HG02852 (cell line): ENCODE measurements around the gene KISS1R.

Source experiments
- ATAC-seq: cut with Tn5 transposase; IDR thresholded peaks from one replicate; pipeline ENCODE4 v1.9.1; 2021; ENCODE audit warnings: mild to moderate bottlenecking, moderate library complexity; ENCODE audit not compliant: unreplicated experiment

The KISS1R gene

DNA sequence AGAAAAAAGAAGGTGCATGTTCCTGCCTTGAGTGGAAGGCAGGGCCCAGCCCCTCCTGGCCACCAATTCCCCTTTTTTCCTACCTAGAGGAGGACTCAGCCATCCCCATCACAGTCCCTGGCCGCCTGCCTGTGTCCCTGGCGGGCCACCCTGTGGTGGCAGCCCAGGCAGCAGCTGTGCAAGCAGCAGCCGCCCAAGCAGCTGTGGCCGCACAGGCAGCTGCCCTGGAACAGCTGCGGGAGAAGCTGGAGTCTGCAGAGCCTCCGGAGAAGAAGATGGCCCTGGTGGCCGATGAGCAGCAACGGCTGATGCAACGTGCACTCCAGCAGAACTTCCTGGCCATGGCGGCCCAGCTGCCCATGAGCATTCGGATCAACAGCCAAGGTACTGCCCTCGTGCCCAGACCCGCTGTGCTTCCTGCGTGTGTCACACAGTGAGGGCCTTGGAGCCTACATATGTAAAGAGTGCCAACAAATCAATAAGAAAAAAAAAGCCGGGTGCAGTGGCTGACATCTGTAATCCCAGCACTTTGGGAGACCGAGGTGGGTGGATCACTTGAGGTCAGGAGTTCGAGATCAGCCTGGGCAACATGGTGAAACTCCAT is 49.5 kb downstream of the KISS1R start:
- no peak for ATAC-seq
